Panc1 (cell line): ENCODE measurements around the gene CCDC124. TPM values are rescaled to one million over a fixed set of nuclear protein-coding genes. Genes with fewer than 3 reads are reported as not detected.

Experiments used
- ATAC-seq: fragments of 200-7000 bp; cut with Tn5 transposase; 2 replicates; pipeline ENCODE4 v1.9.1; 2020; ENCODE audit warnings: mild to moderate bottlenecking, moderate library complexity
- BruUV-seq: library from RNA; stranded (reverse); fragments of 400-500 nt; replicated peaks from 2 replicates; lab custom pipeline; 2021; lab: Mats Ljungman, UMichigan
- CTCF ChIA-PET: fragments of 300-600 bp; sonication (Branson Sonifier 250); formaldehyde crosslinking; loops from one replicate; lab custom pipeline; 2022; ENCODE audit warnings: antibody characterized with exemption; lab: Charles Lee
- POLR2A ChIA-PET: fragments of 300-600 bp; sonication (Branson Sonifier 250); formaldehyde crosslinking; loops from one replicate; lab custom pipeline; 2022; ENCODE audit warnings: antibody characterized with exemption; lab: Charles Lee
- DNase-seq: peaks from one replicate; pipeline ENCODE4 v3.0.0-alpha.2; 2010; ENCODE audit warnings: low read depth, low spot score
- H3K27ac ChIP-seq: 2 replicates; pipeline ENCODE4 v1.5.1; 2011; ENCODE audit warnings: mild to moderate bottlenecking, low read length, inconsistent platforms
- H3K27me3 ChIP-seq: fragments of 200-500 bp; sonication (Bioruptor generic); 2 replicates; pipeline ENCODE4 v1.6.0; 2014; ENCODE audit warnings: low read length, inconsistent platforms; ENCODE audit not compliant: control insufficient read depth, insufficient read depth
- H3K36me3 ChIP-seq: fragments of 200-500 bp; sonication (Bioruptor generic); 2 replicates; pipeline ENCODE4 v1.5.1; 2014; ENCODE audit warnings: inconsistent platforms, mild to moderate bottlenecking, low read length, moderate library complexity; ENCODE audit not compliant: control insufficient read depth, insufficient read depth
- H3K4me1 ChIP-seq: 2 replicates; pipeline ENCODE4 v1.5.1; 2011; ENCODE audit warnings: inconsistent platforms, mild to moderate bottlenecking, low read length, moderate library complexity; ENCODE audit not compliant: control insufficient read depth, insufficient read depth
- H3K4me3 ChIP-seq, 2 experiments: 2 replicates each; pipeline ENCODE4 v1.5.1; 2011 to 2012; ENCODE audit warnings: low read depth in 2 of 2, low read length in 2 of 2, mild to moderate bottlenecking in 2 of 2, inconsistent platforms in 1 of 2, moderate library complexity in 1 of 2
- H3K9me3 ChIP-seq: fragments of 200-500 bp; sonication (Bioruptor generic); 2 replicates; pipeline ENCODE4 v1.5.1; 2014; ENCODE audit warnings: low read depth, mild to moderate bottlenecking, inconsistent platforms, low read length, moderate library complexity; ENCODE audit not compliant: control insufficient read depth, insufficient read depth
- POLR2AphosphoS5 ChIP-seq: IDR thresholded peaks from 2 replicates; pipeline ENCODE4 v1.6.1; 2012; ENCODE audit warnings: mild to moderate bottlenecking, low read depth, low read length, moderate library complexity
- SIN3A ChIP-seq: IDR thresholded peaks from 2 replicates; pipeline ENCODE4 v1.6.1; 2012; ENCODE audit warnings: low read depth, mild to moderate bottlenecking, low read length, moderate library complexity, borderline replicate concordance; ENCODE audit not compliant: insufficient read depth
- TCF7L2 ChIP-seq: IDR thresholded peaks from 2 replicates; pipeline ENCODE4 v1.6.1; 2011; ENCODE audit warnings: mild to moderate bottlenecking, low read depth, low read length, inconsistent platforms
- in situ Hi-C: cut with HindIII; loops from 2 replicates; pipeline ENCODE4 v1.10.0; 2016; ENCODE audit warnings: low sequenced_read_pairs, low pct_unique_long_range_greater_than_20kb
- intact Hi-C: fragments of 100-400 bp; cut with micrococcal nuclease; formaldehyde crosslinking; loops from one replicate; pipeline ENCODE4 v1.10.0; 2022; ENCODE audit not compliant: unreplicated experiment
- total RNA-seq: library from RNA; stranded (reverse); gene quantifications from one replicate; pipeline ENCODE4 v1.2.1, GENCODE V29; 2021; ENCODE audit not compliant: unreplicated experiment
- TF ChIP-seq, protein P1 (sequence below), 2 experiments: IDR thresholded peaks; 2 replicates each; pipeline ENCODE4 v1.6.1; 2011 to 2012; ENCODE audit warnings: low read depth in 2 of 2, control low read depth in 1 of 2, low read length in 1 of 2, mild to moderate bottlenecking in 1 of 2, moderate library complexity in 1 of 2; ENCODE audit not compliant: insufficient read depth in 1 of 2
- TF ChIP-seq, protein P2 (sequence below): fragments of 450-650 bp; IDR thresholded peaks from 2 replicates; pipeline ENCODE4 v1.5.1; 2017; ENCODE audit warnings: mild to moderate bottlenecking

Gene CCDC124
- total RNA-seq, 1 experiment from 2014 or later: 110 TPM

DNA sequence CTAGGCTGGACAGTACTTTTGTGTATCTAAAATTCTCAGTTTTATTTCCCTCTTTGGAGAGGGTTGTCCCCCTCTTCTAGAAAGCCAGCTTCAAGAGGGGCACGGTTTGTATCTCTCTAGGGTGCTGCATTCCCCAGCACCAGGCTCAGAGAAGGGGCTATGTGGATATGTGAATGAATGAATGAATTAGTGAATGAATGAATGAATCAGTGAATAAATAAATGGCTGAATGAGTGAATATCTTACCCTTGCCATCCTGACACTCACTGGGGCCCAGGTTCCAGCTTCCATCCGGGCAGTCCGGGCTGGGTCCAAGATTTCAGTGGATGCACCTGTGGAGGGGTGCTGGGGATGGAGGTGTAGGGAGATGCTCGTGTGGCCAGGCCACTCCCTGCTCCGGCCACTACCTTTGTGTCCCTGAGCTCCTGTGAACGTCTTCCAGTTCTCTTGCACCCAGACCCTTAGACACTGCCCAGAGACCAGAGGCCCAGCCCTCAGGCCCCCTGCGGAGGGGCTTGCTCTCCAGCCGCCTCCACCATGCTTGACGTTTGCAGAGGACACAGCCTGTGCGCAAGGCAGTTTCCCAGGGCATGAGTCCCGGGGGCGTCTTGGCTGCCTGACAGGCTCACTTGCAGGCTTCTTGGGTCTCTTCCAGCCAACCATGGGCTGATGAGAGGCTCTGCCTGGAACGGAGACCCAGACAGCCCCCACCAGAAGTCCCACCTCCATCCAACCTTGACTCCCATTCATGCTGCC, 31.3 kb downstream of the CCDC124 start:
- POLR2A ChIA-PET: no interaction called here
- H3K27me3 ChIP-seq: no peaks in the 10 kb centered on the region; the same call in 1 of the 2 replicates
- CTCF ChIA-PET: no interaction called here
- DNase-seq (no peak), ATAC-seq (no peak)
- H3K36me3 ChIP-seq: no peaks in the 10 kb centered on the region
- intact Hi-C loops (no loop called here), in situ Hi-C loops (no loop called here)
- no peaks in the 10 kb centered on the region for H3K4me1 ChIP-seq
- no peak for TF ChIP-seq SIN3A
- TF ChIP-seq, protein P1, sequence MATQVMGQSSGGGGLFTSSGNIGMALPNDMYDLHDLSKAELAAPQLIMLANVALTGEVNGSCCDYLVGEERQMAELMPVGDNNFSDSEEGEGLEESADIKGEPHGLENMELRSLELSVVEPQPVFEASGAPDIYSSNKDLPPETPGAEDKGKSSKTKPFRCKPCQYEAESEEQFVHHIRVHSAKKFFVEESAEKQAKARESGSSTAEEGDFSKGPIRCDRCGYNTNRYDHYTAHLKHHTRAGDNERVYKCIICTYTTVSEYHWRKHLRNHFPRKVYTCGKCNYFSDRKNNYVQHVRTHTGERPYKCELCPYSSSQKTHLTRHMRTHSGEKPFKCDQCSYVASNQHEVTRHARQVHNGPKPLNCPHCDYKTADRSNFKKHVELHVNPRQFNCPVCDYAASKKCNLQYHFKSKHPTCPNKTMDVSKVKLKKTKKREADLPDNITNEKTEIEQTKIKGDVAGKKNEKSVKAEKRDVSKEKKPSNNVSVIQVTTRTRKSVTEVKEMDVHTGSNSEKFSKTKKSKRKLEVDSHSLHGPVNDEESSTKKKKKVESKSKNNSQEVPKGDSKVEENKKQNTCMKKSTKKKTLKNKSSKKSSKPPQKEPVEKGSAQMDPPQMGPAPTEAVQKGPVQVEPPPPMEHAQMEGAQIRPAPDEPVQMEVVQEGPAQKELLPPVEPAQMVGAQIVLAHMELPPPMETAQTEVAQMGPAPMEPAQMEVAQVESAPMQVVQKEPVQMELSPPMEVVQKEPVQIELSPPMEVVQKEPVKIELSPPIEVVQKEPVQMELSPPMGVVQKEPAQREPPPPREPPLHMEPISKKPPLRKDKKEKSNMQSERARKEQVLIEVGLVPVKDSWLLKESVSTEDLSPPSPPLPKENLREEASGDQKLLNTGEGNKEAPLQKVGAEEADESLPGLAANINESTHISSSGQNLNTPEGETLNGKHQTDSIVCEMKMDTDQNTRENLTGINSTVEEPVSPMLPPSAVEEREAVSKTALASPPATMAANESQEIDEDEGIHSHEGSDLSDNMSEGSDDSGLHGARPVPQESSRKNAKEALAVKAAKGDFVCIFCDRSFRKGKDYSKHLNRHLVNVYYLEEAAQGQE (IDR thresholded peaks at IDR 0.05; ENCODE audit: insufficient read depth in 1 of 2, low read depth in 2 of 2, low read length in 1 of 2): no peak
- TF ChIP-seq, protein P2, sequence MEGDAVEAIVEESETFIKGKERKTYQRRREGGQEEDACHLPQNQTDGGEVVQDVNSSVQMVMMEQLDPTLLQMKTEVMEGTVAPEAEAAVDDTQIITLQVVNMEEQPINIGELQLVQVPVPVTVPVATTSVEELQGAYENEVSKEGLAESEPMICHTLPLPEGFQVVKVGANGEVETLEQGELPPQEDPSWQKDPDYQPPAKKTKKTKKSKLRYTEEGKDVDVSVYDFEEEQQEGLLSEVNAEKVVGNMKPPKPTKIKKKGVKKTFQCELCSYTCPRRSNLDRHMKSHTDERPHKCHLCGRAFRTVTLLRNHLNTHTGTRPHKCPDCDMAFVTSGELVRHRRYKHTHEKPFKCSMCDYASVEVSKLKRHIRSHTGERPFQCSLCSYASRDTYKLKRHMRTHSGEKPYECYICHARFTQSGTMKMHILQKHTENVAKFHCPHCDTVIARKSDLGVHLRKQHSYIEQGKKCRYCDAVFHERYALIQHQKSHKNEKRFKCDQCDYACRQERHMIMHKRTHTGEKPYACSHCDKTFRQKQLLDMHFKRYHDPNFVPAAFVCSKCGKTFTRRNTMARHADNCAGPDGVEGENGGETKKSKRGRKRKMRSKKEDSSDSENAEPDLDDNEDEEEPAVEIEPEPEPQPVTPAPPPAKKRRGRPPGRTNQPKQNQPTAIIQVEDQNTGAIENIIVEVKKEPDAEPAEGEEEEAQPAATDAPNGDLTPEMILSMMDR: no peak
- TF ChIP-seq POLR2AphosphoS5: no peak
- no peak for TF ChIP-seq TCF7L2
- BruUV-seq: no TSS peak
- no peak overlapping the region for H3K27ac ChIP-seq
- no peak overlapping the region for H3K4me3 ChIP-seq
- H3K9me3 ChIP-seq: no peaks in the 10 kb centered on the region

DNA sequence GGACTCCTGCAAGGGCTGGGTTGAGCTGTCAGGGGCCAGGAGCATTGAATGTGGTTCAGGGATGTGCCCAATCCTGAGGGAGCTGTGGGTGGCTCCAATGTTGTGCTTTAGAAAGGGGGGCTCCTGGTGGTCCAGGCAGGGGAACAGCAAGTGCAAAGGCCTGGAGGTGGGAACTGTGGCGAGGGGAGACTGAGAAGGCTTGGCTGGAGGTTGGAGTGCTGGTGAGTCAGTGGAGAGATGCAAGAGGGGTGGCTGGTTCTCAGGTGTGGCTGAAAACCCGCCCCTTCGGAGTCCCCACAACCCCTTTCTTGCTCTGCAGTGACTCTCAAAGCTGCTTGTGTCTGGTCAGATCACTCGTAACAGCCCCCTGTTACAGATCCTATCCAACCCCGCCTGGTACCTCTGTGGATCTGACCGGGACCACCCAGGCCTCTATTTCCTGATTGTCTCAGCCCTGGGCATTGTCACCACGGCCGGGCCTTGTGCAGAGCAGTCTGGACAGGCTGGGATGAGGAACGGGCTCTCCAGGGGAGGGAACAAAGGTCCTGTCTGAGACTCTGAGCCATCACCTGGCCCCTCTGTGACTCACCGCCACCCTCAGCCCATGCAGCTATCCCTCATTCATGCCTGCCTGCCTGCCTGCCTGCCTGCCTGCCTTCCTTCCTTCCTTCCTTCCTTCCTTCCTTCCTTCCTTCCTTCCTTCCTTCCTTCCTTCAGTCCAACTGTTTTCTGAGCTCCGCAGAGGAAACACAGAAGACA, 32.7 kb downstream of the CCDC124 start:
- CTCF ChIA-PET: interaction anchor here (0.6 kb wide), 2 partner anchors 27 to 108 kb away, joined by 3 read pairs; no protein-coding TSS in a partner anchor
- no peak for DNase-seq
- H3K27me3 ChIP-seq: no peaks in the 10 kb centered on the region; the same call in 1 of the 2 replicates
- H3K4me1 ChIP-seq: no peaks in the 10 kb centered on the region
- H3K9me3 ChIP-seq: no peaks in the 10 kb centered on the region
- POLR2A ChIA-PET: no interaction called here
- no peak overlapping the region for H3K4me3 ChIP-seq
- in situ Hi-C loops: no loop called here
- no peaks in the 10 kb centered on the region for H3K36me3 ChIP-seq
- BruUV-seq: no TSS peak
- TF ChIP-seq TCF7L2 (no peak), POLR2AphosphoS5 (no peak), SIN3A (no peak)
- TF ChIP-seq, protein P2: no peak
- TF ChIP-seq, protein P1 (IDR thresholded peaks at IDR 0.05; ENCODE audit: insufficient read depth in 1 of 2, low read depth in 2 of 2, low read length in 1 of 2): no peak
- intact Hi-C loops: no loop called here
- no peak overlapping the region for H3K27ac ChIP-seq
- 0 out of 2 replicates have a peak, but pooled peaks have one; percentile 52 for ATAC-seq
